ENCODE results near the gene EHHADH.

DNA sequence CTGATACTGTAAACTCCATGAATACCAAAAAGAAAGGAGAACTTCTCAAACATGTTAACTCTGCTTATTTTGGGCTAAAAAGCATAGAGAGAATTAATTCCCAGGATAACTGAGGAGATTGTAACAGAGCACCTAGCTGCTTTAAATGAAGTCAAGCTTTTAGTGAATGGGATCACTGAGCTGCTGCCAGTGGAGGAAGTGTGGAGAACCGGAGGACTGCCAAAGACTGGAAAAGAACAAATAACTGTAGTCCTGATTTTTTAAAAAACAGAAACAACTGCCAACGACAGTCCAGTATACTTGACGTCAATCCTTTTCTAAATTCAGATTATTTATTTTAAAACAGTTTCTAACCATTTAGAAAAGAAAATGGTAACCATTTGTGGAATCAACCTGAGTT is 104.3 kb downstream of the EHHADH start:
- TF ChIP-seq, protein P1, sequence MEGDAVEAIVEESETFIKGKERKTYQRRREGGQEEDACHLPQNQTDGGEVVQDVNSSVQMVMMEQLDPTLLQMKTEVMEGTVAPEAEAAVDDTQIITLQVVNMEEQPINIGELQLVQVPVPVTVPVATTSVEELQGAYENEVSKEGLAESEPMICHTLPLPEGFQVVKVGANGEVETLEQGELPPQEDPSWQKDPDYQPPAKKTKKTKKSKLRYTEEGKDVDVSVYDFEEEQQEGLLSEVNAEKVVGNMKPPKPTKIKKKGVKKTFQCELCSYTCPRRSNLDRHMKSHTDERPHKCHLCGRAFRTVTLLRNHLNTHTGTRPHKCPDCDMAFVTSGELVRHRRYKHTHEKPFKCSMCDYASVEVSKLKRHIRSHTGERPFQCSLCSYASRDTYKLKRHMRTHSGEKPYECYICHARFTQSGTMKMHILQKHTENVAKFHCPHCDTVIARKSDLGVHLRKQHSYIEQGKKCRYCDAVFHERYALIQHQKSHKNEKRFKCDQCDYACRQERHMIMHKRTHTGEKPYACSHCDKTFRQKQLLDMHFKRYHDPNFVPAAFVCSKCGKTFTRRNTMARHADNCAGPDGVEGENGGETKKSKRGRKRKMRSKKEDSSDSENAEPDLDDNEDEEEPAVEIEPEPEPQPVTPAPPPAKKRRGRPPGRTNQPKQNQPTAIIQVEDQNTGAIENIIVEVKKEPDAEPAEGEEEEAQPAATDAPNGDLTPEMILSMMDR (IDR thresholded peaks at IDR 0.05 in 2 of 3, conservative IDR thresholded peaks at IDR 0.05 in 1 of 3; ENCODE audit: borderline replicate concordance in 1 of 3, insufficient read depth in 1 of 3, low read depth in 2 of 3, low read length in 2 of 3), result no peak
- TF ChIP-seq SIN3A (IDR thresholded peaks at IDR 0.05; ENCODE audit: low read depth), result no peak
- no peak for TF ChIP-seq POLR2A (IDR thresholded peaks at IDR 0.05; ENCODE audit: borderline replicate concordance, extremely low read depth, insufficient read depth, insufficient read length)
- TF ChIP-seq, protein P2, sequence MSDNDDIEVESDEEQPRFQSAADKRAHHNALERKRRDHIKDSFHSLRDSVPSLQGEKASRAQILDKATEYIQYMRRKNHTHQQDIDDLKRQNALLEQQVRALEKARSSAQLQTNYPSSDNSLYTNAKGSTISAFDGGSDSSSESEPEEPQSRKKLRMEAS (IDR thresholded peaks at IDR 0.05), result no peak

Measured in HCT116 (cell line).